NCI-H2196 treated with DMSO at 0.1 percent for 48 hours (cell line): ENCODE results near the gene OR14C36.
"Not testable (repeated sequence)": the region's sequence is repeated elsewhere in the genome, so short reads cannot be mapped to it uniquely, and the experiment has no call there.

Experiments used
- DNase-seq: peaks from one replicate; lab custom pipeline; 2025; ENCODE audit not compliant: unreplicated experiment; lab: John Stamatoyannopoulos, UW

OR14C36 gene, protein sequence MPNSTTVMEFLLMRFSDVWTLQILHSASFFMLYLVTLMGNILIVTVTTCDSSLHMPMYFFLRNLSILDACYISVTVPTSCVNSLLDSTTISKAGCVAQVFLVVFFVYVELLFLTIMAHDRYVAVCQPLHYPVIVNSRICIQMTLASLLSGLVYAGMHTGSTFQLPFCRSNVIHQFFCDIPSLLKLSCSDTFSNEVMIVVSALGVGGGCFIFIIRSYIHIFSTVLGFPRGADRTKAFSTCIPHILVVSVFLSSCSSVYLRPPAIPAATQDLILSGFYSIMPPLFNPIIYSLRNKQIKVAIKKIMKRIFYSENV

GRCh38 chr1:248348475-248348874 is at the start of gene OR14C36:
Gene OR14C36 (plus strand): TSS chr1:248348775. CDS start chr1:248348775, 0 bp downstream.
- DNase-seq: no peak

GRCh38 chr1:248303324-248303723 is 45.3 kb upstream of the OR14C36 start, which contains the start of gene OR2T12:
Gene OR2T12 (minus strand): TSS chr1:248303424. CDS start chr1:248295578, 7,846 bp downstream.
- DNase-seq: no peak

DNA sequence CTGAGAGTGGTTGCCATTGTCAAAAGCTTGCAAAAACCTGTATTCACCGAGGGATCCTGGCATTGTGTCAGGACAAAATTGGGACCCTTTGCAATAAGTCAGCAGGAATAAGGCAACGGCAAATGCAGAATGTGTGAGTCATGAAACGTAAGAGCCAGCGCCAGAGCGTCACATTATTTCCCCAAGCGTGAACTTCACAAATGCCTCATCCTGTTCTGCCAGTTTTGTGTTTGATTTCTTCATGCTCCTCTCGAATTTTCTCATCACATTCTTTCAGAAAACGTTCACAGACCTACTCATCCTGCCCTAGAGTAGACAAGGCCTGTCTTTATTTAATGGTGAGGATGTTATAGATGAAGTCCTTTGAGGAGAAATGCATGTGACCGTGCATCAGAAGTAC is 42.9 kb upstream of the OR14C36 start:
- DNase-seq: not testable (repeated sequence)

- no peak for DNase-seq
Observed at GRCh38 chr1:248306103-248306502, 42.5 kb upstream of the OR14C36 start.

DNA sequence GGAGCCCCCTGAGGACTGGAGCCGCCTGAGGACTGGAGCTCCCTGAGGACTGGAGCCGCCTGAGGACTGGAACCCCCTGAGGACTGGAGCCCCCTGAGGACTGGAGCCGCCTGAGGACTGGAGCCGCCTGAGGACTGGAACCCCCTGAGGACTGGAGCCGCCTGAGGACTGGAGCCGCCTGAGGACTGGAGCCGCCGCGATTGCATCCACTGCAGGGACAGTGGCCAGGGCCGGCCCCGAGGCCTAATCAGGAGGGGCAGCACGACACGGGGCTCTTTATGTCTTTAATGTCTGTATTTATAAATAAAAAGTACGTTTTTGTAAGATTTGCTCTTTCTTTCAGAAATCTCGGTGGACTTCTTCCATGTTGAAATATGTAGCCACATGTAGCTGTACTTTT is 41.8 kb upstream of the OR14C36 start:
- DNase-seq: not testable (repeated sequence)

DNA sequence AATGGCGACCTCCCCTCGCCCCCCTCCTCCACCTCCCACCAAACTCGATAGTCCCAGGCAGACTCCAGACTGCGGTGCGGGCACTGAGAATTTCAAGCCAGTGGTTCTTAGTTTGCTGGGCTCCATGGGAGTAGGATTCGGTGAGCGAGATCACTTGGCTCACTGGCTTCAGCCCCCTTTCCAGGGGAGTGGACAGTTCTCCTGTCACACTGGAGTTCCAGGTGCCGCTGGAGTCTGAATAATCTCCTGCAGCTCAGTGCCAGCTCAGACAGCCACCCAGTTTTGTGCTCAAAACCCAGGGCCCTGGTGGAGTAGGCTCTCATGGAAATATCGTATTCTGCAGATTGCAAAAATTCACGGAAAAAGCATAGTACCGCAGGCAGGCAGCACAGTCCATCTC is 31.8 kb upstream of the OR14C36 start:
- DNase-seq: no peak

- no peak for DNase-seq
Observed at GRCh38 chr1:248324468-248324867, 24.1 kb upstream of the OR14C36 start, which contains the start of gene OR2M7. Gene OR2M7 (minus strand): TSS chr1:248324568. CDS start chr1:248324568, 0 bp downstream.

DNA sequence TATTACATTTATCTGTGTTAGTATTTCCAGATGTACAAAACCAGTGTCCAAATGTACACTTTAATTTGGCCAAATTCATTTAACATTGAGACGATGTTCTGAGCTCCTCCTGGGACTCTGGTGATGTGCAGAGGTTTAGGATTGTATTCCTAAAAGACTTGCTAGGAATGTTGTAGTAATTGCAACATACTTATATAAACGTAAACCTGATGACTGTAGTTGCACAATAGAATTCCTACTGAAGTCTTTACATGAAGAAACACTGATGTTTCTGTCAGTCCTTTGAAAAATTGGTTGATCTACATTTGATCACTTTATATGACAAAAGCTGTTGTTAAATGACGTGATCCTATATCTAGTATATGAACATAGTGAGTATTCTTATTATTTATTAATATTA is 5.1 kb upstream of the OR14C36 start:
- no peak for DNase-seq

DNA sequence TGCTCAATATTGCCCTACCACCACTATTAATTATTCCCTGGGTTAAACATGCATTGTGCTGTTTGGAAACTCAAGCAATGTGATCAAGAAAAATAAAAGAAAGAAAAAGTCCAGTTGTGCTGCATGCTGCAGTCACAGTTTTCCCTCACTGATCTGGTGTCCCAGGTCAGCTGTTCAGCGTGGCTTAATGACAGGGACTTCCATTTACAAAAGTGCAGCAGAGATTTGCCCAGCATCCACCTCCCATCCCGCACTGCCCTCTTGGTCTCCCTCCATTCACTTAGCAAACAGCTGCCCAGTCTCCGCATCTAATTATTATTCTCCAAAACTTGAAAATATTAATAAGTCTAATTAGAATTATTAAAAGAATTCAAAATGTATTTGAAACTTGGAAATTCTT is 10.8 kb downstream of the OR14C36 start:
- no peak for DNase-seq

DNA sequence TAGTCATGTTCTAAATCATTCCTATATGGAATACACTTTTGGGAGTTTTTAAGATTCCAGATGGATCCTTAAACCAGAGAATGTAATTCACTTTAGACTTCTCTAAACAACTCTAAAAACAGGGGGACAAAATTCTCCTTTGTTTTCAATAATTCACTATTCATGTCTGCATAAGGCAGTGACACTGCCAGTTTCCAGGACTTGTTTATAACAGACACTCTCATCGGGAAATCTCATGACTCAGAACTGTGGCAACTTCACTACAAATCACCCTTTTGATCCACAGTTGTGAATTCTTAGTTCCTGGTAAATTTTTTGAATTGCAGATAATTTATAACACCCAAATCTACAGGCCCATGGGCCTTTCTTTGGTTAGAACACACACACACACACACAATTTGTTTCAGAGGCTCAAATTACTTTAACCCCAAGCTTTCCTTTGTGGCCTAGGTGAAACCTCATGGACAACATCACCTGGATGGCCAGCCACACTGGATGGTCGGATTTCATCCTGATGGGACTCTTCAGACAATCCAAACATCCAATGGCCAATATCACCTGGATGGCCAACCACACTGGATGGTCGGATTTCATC is 12.6 kb downstream of the OR14C36 start, which contains the start of gene OR2T4:
TSS of gene OR2T4 (plus strand) at position 545 of the 595 bp plus-strand sequence. CDS start at position 545, 0 bp downstream.
- DNase-seq: no peak

GRCh38 chr1:248366609-248367008 is 18.0 kb downstream of the OR14C36 start:
- DNase-seq: no peak

GRCh38 chr1:248372394-248372793 is 23.8 kb downstream of the OR14C36 start:
- DNase-seq: no peak

DNA sequence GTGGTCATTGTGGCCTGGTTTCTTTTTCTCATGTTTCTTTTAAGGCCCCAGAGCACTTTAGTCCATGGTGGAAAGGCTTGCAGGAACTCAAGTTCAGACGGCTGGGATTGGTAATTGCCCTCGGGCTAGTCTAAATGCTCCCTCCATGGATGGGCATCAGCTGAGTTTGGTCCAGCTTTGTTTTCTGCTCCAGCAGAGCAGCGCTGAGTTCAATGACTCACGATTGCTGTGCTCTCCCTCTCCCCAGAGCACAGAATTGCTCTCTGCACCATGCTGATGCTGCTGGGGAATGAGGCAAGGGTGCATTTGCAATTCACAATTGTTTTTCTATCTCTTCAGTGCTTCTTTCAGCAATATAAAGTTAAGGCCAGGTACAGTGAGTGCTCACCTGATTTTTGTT is 25.2 kb downstream of the OR14C36 start:
- no peak for DNase-seq

- no peak for DNase-seq
Observed at GRCh38 chr1:248375446-248375845, 26.9 kb downstream of the OR14C36 start, which contains the start of gene OR2T6. Gene OR2T6 (plus strand): TSS chr1:248375746. CDS start chr1:248387609, 11,863 bp downstream.

DNA sequence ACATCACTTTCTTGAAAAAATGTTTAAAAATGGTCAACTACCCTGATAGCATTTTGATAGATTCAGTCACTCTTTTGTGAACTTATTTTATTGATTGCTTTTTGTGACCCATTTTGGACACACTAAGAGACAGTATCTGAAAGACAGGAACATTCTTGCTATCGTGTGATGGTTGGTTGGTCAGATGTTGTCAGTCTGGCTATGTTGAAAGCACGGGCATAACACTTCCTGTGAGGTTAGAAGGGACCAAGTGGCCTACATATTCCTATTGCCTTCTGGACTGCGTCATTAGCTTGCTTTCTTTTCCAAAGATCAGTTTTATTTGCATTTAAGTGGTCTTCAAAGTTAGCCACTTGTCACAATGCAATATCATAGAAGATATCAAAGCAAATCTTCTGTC is 28.3 kb downstream of the OR14C36 start:
- DNase-seq: no peak

DNA sequence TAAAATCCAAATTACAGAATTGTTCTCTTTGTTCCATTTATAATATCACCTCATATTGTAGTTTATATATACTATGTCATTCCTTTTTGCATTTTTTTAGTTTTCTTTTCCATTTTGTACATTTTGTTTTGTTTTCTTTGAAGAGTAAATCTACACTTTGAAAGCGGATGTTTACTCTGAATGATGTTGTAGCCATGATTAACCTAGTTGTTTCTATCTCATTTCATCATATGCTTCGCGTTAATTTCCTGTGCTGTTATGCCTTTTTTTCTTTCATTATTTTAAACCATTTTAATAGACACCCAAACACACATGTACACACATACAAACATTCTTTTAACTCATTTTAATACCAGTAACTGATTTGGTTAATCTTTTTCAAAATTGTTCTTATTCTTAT is 32.3 kb downstream of the OR14C36 start:
- DNase-seq: no peak

GRCh38 chr1:248388426-248388825 is 39.9 kb downstream of the OR14C36 start:
- DNase-seq: no peak

GRCh38 chr1:248393050-248393449 is 44.5 kb downstream of the OR14C36 start:
- no peak for DNase-seq
